ENCODE measurements around the gene PRKAR2B.
A peak's percentile ranks its signal among the peaks of the same experiment; 100 is the strongest.

Gene PRKAR2B

GRCh38 chr7:107160389-107160788, 115.9 kb downstream of the PRKAR2B start:
- no peak for DNase-seq (ENCODE audit: low spot score)

- DNase-seq (ENCODE audit: low spot score) = no peak
These were observed 116.9 kb downstream of the PRKAR2B start for GRCh38 chr7:107161415-107161814.

GRCh38 chr7:107162475-107162874, 118.0 kb downstream of the PRKAR2B start:
- no peak for DNase-seq (ENCODE audit: low spot score)

GRCh38 chr7:107164092-107164491, 119.6 kb downstream of the PRKAR2B start:
- DNase-seq (ENCODE audit: low spot score) = no peak

DNA sequence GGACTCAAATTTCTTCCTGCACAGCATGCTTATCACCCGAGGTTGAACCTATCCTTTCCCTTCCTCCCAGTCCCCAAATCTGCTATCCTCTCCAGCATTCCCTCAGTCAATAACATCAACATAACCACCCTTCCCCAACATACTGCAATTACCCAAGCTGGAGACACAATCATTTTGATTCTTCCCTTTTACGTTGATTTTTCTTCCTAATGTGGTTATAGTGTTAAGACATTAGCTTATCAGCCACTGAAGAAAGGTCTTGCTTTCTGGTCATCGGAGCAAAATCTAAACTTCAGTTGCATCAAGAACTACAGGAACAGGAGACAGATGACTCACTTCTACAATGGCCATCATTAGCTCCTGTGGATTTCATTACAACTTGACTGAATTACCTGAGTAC, 120.8 kb downstream of the PRKAR2B start:
- no peak for DNase-seq (ENCODE audit: low spot score)

DNA sequence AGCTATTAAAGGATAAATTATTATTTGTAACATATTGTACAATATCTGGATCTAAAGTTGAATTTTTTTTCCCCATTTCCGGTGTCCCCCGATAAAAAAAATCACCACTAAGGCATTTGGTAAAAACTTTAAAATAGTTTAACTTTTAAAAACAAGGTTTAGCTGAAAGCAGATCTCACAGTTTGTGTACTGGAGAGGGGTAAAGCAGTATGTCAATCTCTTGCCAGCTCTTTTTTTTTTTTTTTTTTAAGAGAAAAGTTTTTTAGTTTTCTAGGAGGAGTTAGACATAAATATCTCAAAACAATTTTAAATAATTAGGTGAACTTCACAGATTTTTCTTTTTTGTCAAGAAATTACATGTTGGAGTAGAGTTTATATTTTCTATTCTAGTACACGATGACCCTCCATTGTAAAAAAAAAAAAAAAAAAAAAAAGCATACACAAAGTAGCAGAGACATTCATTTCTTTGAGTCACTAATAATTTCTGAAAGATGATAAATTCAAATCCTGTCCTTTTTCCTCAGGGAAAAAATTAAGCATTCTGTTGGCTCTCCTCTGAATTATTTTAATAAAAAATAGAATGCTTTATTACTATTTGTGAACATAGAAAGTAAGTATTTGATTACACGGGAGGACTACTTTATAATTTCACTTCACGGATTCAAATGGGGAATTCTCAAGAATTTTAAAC, 122.4 kb downstream of the PRKAR2B start:
- DNase-seq (ENCODE audit: low spot score) = no peak

DNA sequence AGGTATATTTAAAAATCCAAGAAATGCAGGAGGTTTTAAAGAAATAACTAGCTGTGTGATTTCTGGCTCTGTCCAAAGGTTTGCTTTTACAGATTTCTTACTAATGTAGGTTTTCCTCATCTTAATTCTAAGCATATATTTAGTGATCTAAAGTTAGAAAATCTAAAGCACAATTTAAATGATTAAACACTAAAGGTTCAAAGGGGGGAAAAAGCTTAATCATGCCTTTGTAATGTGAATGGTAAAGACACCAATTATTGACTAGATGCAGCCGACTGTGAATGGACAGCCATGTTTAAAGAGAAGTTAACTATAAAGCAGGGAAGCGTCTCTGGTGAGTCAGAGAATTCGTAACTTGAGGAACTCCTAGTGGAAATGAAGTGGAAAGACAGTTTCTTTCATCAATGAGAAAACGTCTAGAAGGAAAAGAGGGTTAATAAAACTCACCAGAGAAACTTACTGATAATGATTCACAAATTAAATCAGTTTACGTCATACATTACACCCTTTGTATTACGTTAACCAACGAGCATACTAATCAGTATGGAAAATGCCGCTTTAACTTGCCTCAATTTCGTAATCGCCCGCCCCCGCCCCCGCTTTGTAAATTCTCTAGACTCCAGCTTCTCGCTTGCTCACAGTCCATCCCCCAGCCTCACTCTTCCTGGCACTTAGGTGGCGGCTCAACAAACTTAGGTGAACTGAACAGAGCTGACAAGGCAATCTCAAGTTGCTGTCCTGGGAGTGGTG, 123.2 kb downstream of the PRKAR2B start:
- DNase-seq (ENCODE audit: low spot score) = peak; percentile 62

DNA sequence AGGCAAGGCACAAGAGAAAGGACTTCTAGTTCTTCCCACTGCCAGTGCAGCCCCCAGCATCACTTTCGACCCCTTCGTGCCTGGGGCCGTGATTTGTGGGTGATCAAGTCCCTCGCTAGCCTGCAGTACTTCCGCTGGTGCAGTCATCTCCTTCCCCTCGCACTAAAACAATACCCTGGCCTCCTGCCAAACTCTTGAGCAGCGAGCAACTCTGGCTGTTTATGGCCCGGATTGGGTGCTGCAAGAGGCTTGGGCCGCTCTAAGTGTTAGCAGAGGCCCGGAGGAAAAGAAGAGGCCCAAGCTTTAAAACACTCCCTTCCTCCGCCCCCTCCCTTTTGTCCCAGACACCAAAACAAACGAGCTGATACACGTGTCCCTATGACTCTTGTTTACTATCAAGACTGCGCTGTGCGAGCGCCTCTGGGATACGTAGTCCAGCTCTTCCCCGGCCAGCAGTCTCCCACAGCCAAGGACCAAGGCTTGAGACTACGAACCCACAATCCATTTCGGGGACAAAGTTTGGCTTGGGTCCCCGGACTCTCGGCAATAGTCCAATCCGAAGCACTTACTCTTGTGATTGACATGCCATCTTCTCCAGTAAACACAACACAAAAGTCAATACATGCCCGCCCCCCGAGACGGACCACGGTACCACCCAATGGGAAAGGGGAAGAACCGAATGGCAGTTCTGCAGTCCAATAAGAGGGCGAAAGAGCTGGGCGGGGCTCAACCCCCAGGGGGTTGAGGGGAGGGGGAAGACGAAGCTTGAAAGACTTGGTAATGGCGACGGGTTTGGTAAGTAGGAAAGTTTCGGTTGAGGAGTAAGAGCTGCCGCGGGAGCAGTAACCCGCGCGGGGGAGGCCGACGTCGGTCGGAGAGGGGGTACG, 124.0 kb downstream of the PRKAR2B start, which contains the start of gene HBP1:
HBP1 (plus strand) TSS at position 771 of the 887 bp plus-strand sequence. CDS start 10,891 bp downstream, outside the sequence.
- DNase-seq (ENCODE audit: low spot score) = peak; percentile 99

- DNase-seq (ENCODE audit: low spot score) = peak; percentile 83
These were observed 124.9 kb downstream of the PRKAR2B start for GRCh38 chr7:107169120-107170050.

GRCh38 chr7:107170051-107170915, 125.8 kb downstream of the PRKAR2B start:
- no peak for DNase-seq (ENCODE audit: low spot score)

DNA sequence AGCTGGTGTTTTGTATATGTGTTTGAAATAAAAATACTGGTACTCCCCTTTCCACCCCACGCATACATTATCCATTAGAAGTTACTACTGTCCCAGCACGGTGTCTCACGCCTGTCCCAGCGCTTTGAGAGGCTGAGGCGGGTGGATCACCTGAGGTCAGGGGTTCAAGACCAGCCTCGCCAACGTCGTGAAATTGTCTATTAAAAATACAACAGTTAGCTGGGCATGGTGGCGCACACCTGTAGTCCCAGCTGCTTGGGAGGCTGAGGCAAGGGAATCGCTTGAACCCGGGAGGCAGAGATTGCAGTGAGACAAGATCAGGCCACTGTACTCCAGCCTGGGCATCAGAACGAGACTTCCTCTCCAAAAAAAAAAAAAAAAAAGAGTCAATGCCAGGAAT, 127.0 kb downstream of the PRKAR2B start:
- no peak for DNase-seq (ENCODE audit: low spot score)

DNA sequence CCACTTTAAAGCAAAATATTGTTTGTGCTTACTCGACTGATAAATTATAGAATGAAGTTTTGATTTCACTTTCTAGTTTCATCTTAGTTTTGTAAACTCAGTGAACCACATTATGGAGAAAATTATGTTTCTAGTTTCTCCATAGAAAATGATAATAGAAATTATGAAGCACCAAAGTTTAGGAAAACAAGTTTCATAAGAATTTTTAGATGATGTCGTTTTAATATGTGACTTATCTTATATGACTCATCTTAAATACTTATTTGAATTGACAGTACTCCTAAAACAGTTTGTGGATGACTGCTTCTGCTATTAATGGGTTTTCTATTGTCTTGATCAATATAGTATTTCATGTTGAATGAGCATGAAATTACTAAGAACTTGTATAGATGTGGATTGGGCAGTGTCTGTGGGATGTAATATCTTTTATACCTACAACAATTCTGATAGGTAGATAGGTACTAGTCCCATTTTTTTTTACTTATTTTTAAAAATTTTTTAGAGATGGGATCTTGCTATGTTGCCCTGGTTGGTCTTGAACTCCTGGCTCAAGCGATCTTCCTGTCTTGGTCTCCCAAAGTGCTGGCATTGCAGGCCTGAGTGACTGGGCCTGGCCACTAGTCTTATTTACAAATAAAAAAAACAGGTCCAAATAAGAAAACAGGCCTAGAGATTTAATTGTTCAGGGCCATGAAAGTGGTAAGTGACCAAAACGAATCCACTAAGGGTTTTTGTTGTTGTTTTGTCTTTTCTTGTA, 127.9 kb downstream of the PRKAR2B start:
- no peak for DNase-seq (ENCODE audit: low spot score)

- no peak for DNase-seq (ENCODE audit: low spot score)
These were observed 128.7 kb downstream of the PRKAR2B start for GRCh38 chr7:107173191-107173590.

DNA sequence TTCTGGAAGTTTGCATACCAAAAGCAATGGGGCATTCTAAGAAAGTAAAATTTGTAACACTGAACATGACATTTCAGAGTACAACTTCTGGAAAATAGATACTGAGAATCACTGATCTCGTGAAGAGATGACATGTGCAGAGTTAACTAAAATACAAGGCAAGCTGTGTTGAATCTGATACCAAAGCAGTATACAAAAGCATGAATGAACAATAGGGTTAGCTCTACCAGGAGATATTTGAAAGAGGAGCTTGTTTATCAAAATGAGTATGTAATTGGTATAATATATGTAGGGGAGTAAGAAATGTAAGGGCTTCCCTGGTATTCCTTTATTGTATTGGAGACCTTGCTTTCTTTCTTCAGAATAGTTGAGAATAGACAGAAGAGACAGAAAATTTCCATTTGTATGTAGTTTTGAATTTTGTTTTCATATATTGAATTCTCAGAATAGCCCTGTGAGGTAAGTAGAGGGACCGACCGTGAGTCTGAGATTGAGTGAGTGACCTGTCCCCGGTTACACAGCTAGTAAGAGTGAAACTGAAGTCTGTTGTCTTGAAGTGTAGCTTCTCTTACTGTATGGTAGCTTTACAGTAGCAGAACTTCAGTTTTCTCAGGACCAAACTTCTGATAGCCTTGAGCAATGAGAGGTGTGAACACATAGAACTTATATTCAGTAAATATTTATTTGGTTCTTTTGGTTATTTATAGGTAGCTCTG, 129.3 kb downstream of the PRKAR2B start:
- no peak for DNase-seq (ENCODE audit: low spot score)

- no peak for DNase-seq (ENCODE audit: low spot score)
These were observed 135.0 kb downstream of the PRKAR2B start for GRCh38 chr7:107179326-107180164.

- peak; percentile 63 for DNase-seq (ENCODE audit: low spot score)
These were observed 135.9 kb downstream of the PRKAR2B start for GRCh38 chr7:107180378-107180777.

GRCh38 chr7:107181172-107181571, 136.7 kb downstream of the PRKAR2B start:
- DNase-seq (ENCODE audit: low spot score) = no peak

DNA sequence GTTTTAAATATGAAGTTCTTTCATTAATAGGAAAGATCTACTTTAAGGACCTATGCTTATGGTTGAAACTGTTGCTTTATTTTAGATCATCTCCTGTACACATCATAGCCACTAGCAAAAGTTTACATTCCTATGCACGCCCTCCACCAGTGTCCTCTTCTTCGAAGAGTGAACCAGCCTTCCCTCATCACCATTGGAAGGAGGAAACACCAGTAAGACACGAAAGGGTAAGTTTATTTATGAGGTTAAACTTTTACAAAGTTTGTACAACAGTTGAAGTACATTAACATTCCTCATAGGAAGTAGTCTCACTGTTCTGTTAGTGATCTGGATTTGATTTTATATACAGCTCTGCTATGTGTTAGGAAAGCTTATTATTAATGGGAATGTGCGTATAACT, 141.2 kb downstream of the PRKAR2B start:
- no peak for DNase-seq (ENCODE audit: low spot score)
